ENCODE data around the gene ZNF30.

- TF ChIP-seq, protein P1, sequence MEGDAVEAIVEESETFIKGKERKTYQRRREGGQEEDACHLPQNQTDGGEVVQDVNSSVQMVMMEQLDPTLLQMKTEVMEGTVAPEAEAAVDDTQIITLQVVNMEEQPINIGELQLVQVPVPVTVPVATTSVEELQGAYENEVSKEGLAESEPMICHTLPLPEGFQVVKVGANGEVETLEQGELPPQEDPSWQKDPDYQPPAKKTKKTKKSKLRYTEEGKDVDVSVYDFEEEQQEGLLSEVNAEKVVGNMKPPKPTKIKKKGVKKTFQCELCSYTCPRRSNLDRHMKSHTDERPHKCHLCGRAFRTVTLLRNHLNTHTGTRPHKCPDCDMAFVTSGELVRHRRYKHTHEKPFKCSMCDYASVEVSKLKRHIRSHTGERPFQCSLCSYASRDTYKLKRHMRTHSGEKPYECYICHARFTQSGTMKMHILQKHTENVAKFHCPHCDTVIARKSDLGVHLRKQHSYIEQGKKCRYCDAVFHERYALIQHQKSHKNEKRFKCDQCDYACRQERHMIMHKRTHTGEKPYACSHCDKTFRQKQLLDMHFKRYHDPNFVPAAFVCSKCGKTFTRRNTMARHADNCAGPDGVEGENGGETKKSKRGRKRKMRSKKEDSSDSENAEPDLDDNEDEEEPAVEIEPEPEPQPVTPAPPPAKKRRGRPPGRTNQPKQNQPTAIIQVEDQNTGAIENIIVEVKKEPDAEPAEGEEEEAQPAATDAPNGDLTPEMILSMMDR (IDR thresholded peaks at IDR 0.05), result no peak
- TF ChIP-seq POLR2AphosphoS5 (IDR thresholded peaks at IDR 0.05) (no peak), POLR2A (IDR thresholded peaks at IDR 0.05; ENCODE audit: low read depth) (no peak)
Measured at GRCh38 chr19:34953092-34953491, 26.4 kb downstream of the ZNF30 start.

Data from esophagus muscularis mucosa (tissue), 3 donors.